ENCODE data around the gene GMPS.

DNA sequence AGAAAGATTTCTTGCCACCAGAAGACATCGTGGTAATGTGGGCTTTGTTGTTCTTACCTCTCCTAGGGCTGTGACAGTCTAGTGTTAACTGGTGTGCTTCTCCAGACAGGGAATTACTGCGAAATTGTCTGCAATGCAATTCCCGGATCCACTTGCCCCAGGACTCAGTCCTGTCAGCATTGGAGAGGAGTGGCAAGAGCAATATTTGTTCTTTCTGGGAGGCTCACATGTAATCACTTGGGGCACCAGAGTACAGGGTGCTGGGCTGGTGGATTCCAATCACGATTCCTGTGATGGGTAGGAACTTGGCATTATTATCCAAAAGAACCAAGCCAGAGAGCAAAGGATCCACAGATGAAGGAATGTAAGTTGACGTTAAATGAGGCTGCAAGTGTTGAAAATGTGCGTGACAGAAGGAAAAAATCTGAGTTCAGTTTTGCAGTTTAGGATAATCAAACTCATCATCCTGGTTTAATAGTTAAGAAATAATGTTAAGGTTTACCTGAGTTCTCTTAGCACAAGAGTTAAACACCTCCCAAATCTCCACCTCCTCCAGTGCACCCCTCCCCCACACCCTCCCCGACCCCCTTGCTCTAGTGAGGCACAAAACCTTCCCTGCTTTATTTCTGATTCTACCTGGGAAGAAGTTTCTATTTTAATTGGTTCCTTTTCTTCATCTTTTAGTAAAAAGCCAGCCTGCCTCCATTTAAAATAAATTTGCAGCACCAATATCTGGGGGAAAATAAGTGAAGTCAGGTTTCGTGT is 79.2 kb downstream of the GMPS start:
- TF ChIP-seq, protein P1, sequence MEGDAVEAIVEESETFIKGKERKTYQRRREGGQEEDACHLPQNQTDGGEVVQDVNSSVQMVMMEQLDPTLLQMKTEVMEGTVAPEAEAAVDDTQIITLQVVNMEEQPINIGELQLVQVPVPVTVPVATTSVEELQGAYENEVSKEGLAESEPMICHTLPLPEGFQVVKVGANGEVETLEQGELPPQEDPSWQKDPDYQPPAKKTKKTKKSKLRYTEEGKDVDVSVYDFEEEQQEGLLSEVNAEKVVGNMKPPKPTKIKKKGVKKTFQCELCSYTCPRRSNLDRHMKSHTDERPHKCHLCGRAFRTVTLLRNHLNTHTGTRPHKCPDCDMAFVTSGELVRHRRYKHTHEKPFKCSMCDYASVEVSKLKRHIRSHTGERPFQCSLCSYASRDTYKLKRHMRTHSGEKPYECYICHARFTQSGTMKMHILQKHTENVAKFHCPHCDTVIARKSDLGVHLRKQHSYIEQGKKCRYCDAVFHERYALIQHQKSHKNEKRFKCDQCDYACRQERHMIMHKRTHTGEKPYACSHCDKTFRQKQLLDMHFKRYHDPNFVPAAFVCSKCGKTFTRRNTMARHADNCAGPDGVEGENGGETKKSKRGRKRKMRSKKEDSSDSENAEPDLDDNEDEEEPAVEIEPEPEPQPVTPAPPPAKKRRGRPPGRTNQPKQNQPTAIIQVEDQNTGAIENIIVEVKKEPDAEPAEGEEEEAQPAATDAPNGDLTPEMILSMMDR (IDR thresholded peaks at IDR 0.05): no peak
- TF ChIP-seq POLR2A (IDR thresholded peaks at IDR 0.05; ENCODE audit: low read depth): no peak

All from esophagus muscularis mucosa (tissue), 3 donors.